Smooth muscle cell (in vitro differentiated cells): ENCODE data around the gene CRHR1. TPM values are rescaled to one million over a fixed set of nuclear protein-coding genes. Genes with fewer than 3 reads are reported as not detected.

Experiments used
- DNase-seq: peaks from one replicate; lab custom pipeline; 2025; ENCODE audit not compliant: unreplicated experiment; lab: John Stamatoyannopoulos, UW
- H2AFZ ChIP-seq: fragments of 200-600 bp; sonication (generic); 2 replicates; pipeline ENCODE4 v1.6.0; 2016; ENCODE audit warnings: antibody characterized with exemption, low read depth, mild to moderate bottlenecking
- H3F3A ChIP-seq: fragments of 200-600 bp; sonication (generic); 2 replicates; pipeline ENCODE4 v1.6.0; 2017; ENCODE audit warnings: antibody characterized with exemption, low read depth
- H3K27ac ChIP-seq: fragments of 200-600 bp; sonication (generic); 2 replicates; pipeline ENCODE4 v1.5.1; 2016; ENCODE audit warnings: low read depth, mild to moderate bottlenecking
- H3K27me3 ChIP-seq: fragments of 200-600 bp; sonication (generic); 2 replicates; pipeline ENCODE4 v1.6.1; 2016; ENCODE audit warnings: low read depth, mild to moderate bottlenecking
- H3K36me3 ChIP-seq: fragments of 200-600 bp; sonication (generic); 2 replicates; pipeline ENCODE4 v1.5.1; 2016; ENCODE audit warnings: low read depth
- H3K4me1 ChIP-seq: fragments of 200-600 bp; sonication (generic); 2 replicates; pipeline ENCODE4 v1.5.1; 2016; ENCODE audit warnings: low read depth
- H3K4me2 ChIP-seq: fragments of 200-600 bp; sonication (generic); 2 replicates; pipeline ENCODE4 v1.6.0; 2016; ENCODE audit warnings: mild to moderate bottlenecking
- H3K4me3 ChIP-seq: fragments of 200-600 bp; sonication (generic); 2 replicates; pipeline ENCODE4 v1.5.1; 2016; ENCODE audit warnings: mild to moderate bottlenecking
- H3K79me2 ChIP-seq: fragments of 200-600 bp; sonication (generic); 2 replicates; pipeline ENCODE4 v1.6.0; 2016; ENCODE audit warnings: low read depth, mild to moderate bottlenecking
- H3K9ac ChIP-seq: fragments of 200-600 bp; sonication (generic); 2 replicates; pipeline ENCODE4 v1.6.0; 2016; ENCODE audit warnings: low read depth
- H3K9me3 ChIP-seq: fragments of 200-600 bp; sonication (generic); replicated peaks from 2 replicates; pipeline ENCODE4 v1.5.1; 2016; ENCODE audit warnings: low read depth
- H4K20me1 ChIP-seq: fragments of 200-600 bp; sonication (generic); 2 replicates; pipeline ENCODE4 v1.6.0; 2016; ENCODE audit warnings: low read depth
- CTCF ChIP-seq: fragments of 200-600 bp; sonication (generic); IDR thresholded peaks from 2 replicates; pipeline ENCODE4 v1.5.1; 2017; ENCODE audit warnings: borderline replicate concordance, mild to moderate bottlenecking, antibody characterized with exemption; ENCODE audit not compliant: insufficient read depth, poor library complexity, severe bottlenecking
- WGBS: methylation state at CpG from one replicate; pipeline ENCODE4 v1.1.7; 2016; ENCODE audit warnings: low lambda C conversion rate; 5-methylcytosine and 5-hydroxymethylcytosine counted together
- polyA plus RNA-seq: library from polyadenylated mRNA; unstranded; fragments of >200 nt; fragmentation: Nextera tagmentation; extraction: Ambion mirVana; gene quantifications from 2 replicates; pipeline ENCODE4 v1.2.1, GENCODE V29; 2016
- total RNA-seq: library from RNA; depleted of rRNA; stranded (reverse); fragments of >200 nt; gene quantifications from 2 replicates; pipeline ENCODE4 v1.2.3, GENCODE V29; 2014

The CRHR1 gene
- total and polyA plus RNA-seq, 2 experiments from 2014 or later: 0.09 TPM; not detected in 1

GRCh38 chr17:45834471-45835396 lies 50.6 kb downstream of the CRHR1 start:
- no peaks in the 10 kb centered on the region for H3F3A ChIP-seq
- no peak overlapping the region for H3K4me3 ChIP-seq
- no peak overlapping the region for H3K27ac ChIP-seq
- no peaks in the 10 kb centered on the region for H3K27me3 ChIP-seq
- no peak overlapping the region for H3K4me2 ChIP-seq
- H3K9me3 ChIP-seq: no peaks in the 10 kb centered on the region
- no peaks in the 10 kb centered on the region for H4K20me1 ChIP-seq
- WGBS: 82% methylated on average over 26 of the region's 26 CpGs
- no peak for DNase-seq
- H2AFZ ChIP-seq: no peak overlapping the region
- TF ChIP-seq CTCF: no peak
- H3K79me2 ChIP-seq: no peaks in the 10 kb centered on the region
- H3K4me1 ChIP-seq: no peaks in the 10 kb centered on the region
- no peak overlapping the region for H3K9ac ChIP-seq
- H3K36me3 ChIP-seq: no peaks in the 10 kb centered on the region

- Histone ChIP-seq H4K20me1 (no peaks in the 10 kb centered on the region), H3K4me1 (no peaks in the 10 kb centered on the region), H3K9ac (no peak overlapping the region), H3K79me2 (no peaks in the 10 kb centered on the region), H3F3A (no peaks in the 10 kb centered on the region), H3K27me3 (no peaks in the 10 kb centered on the region), H3K9me3 (no peaks in the 10 kb centered on the region), H2AFZ (no peak overlapping the region), H3K36me3 (no peaks in the 10 kb centered on the region), H3K4me3 (no peak overlapping the region), H3K4me2 (no peak overlapping the region), H3K27ac (no peak overlapping the region)
- DNase-seq: no peak
- TF ChIP-seq CTCF: no peak
- 94% methylated on average over 5 of the region's 5 CpGs for WGBS
These were observed 51.4 kb downstream of the CRHR1 start for GRCh38 chr17:45835481-45835880.

- no peak overlapping the region for H3K4me3 ChIP-seq
- H4K20me1 ChIP-seq: no peaks in the 10 kb centered on the region
- H3K27me3 ChIP-seq: no peaks in the 10 kb centered on the region
- H2AFZ ChIP-seq: no peak overlapping the region
- no peaks in the 10 kb centered on the region for H3K4me1 ChIP-seq
- H3K4me2 ChIP-seq: no peak overlapping the region
- H3K9me3 ChIP-seq: no peaks in the 10 kb centered on the region
- no peaks in the 10 kb centered on the region for H3K79me2 ChIP-seq
- WGBS: 84% methylated on average over 18 of the region's 20 CpGs
- DNase-seq: no peak
- no peak for TF ChIP-seq CTCF
- H3K27ac ChIP-seq: no peak overlapping the region
- H3K36me3 ChIP-seq: no peaks in the 10 kb centered on the region
- no peak overlapping the region for H3K9ac ChIP-seq
- H3F3A ChIP-seq: no peaks in the 10 kb centered on the region
These were observed 52.2 kb downstream of the CRHR1 start for GRCh38 chr17:45836047-45837044.
